Stimulated activated naive B cell treated with anti-CD40 and anti-IgM and Interleukin-4, amounts not matched to agents 10 μg/mL and 1 μg/mL and 100 μg/mL, for 72 hours (primary cell): ENCODE data around the gene IL1RAP.

ENCODE experiments used
- ATAC-seq, 2 donors: fragments of 150-1000 bp; cut with Tn5 transposase; replicated peaks; 2 replicates each; pipeline ENCODE4 v1.10.0; 2021; ENCODE audit warnings: moderate library complexity in 1 of 2
- DNase-seq: peaks from one replicate; pipeline ENCODE4 v3.0.0; 2021
- H3K27ac Mint-ChIP-seq: one replicate; pipeline ENCODE4 v1.8.0; 2022; ENCODE audit warnings: mild to moderate bottlenecking, mixed read lengths
- H3K27me3 Mint-ChIP-seq, 2 donors: one replicate each; pipeline ENCODE4 v1.8.0; 2022; ENCODE audit warnings: mixed read lengths in 2 of 2
- H3K36me3 Mint-ChIP-seq, 2 donors: one replicate each; pipeline ENCODE4 v1.8.0; 2022; ENCODE audit warnings: mixed read lengths in 2 of 2, mild to moderate bottlenecking in 1 of 2
- H3K4me1 Mint-ChIP-seq, 2 donors: one replicate each; pipeline ENCODE4 v1.8.0; 2022; ENCODE audit warnings: mixed read lengths in 2 of 2, mild to moderate bottlenecking in 1 of 2
- H3K4me3 Mint-ChIP-seq, 2 donors: one replicate each; pipeline ENCODE4 v1.8.0; 2022; ENCODE audit warnings: mild to moderate bottlenecking in 2 of 2, mixed read lengths in 2 of 2, moderate library complexity in 1 of 2
- H3K9me3 Mint-ChIP-seq, 2 donors: one replicate each; pipeline ENCODE4 v1.8.0; 2022; ENCODE audit warnings: mixed read lengths in 2 of 2, mild to moderate bottlenecking in 1 of 2

IL1RAP gene

GRCh38 chr3:190706582-190706981 lies 192.7 kb downstream of the IL1RAP start:
- no peak overlapping the region for H3K4me3 Mint-ChIP-seq
- no peaks in the 10 kb centered on the region for H3K36me3 Mint-ChIP-seq
- H3K4me1 Mint-ChIP-seq, result no peaks in the 10 kb centered on the region
- H3K27me3 Mint-ChIP-seq, result peaks cover 6 to 11% of the 10 kb centered on the region in 2 donors
- H3K27ac Mint-ChIP-seq, result no peak overlapping the region
- DNase-seq, result no peak
- no peak for ATAC-seq
- no peaks in the 10 kb centered on the region for H3K9me3 Mint-ChIP-seq
